Smooth muscle cell (in vitro differentiated cells): Measurements from ENCODE around the gene TMEM270. TPM values are rescaled to one million over a fixed set of nuclear protein-coding genes. Genes with fewer than 3 reads are reported as not detected.

Experiments
- DNase-seq: peaks from one replicate; lab custom pipeline; 2025; ENCODE audit not compliant: unreplicated experiment; lab: John Stamatoyannopoulos, UW
- H2AFZ ChIP-seq: fragments of 200-600 bp; sonication (generic); 2 replicates; pipeline ENCODE4 v1.6.0; 2016; ENCODE audit warnings: antibody characterized with exemption, low read depth, mild to moderate bottlenecking
- H3F3A ChIP-seq: fragments of 200-600 bp; sonication (generic); 2 replicates; pipeline ENCODE4 v1.6.0; 2017; ENCODE audit warnings: antibody characterized with exemption, low read depth
- H3K27ac ChIP-seq: fragments of 200-600 bp; sonication (generic); 2 replicates; pipeline ENCODE4 v1.5.1; 2016; ENCODE audit warnings: low read depth, mild to moderate bottlenecking
- H3K27me3 ChIP-seq: fragments of 200-600 bp; sonication (generic); 2 replicates; pipeline ENCODE4 v1.6.1; 2016; ENCODE audit warnings: low read depth, mild to moderate bottlenecking
- H3K36me3 ChIP-seq: fragments of 200-600 bp; sonication (generic); 2 replicates; pipeline ENCODE4 v1.5.1; 2016; ENCODE audit warnings: low read depth
- H3K4me1 ChIP-seq: fragments of 200-600 bp; sonication (generic); 2 replicates; pipeline ENCODE4 v1.5.1; 2016; ENCODE audit warnings: low read depth
- H3K4me2 ChIP-seq: fragments of 200-600 bp; sonication (generic); 2 replicates; pipeline ENCODE4 v1.6.0; 2016; ENCODE audit warnings: mild to moderate bottlenecking
- H3K4me3 ChIP-seq: fragments of 200-600 bp; sonication (generic); 2 replicates; pipeline ENCODE4 v1.5.1; 2016; ENCODE audit warnings: mild to moderate bottlenecking
- H3K79me2 ChIP-seq: fragments of 200-600 bp; sonication (generic); 2 replicates; pipeline ENCODE4 v1.6.0; 2016; ENCODE audit warnings: low read depth, mild to moderate bottlenecking
- H3K9ac ChIP-seq: fragments of 200-600 bp; sonication (generic); 2 replicates; pipeline ENCODE4 v1.6.0; 2016; ENCODE audit warnings: low read depth
- H3K9me3 ChIP-seq: fragments of 200-600 bp; sonication (generic); replicated peaks from 2 replicates; pipeline ENCODE4 v1.5.1; 2016; ENCODE audit warnings: low read depth
- H4K20me1 ChIP-seq: fragments of 200-600 bp; sonication (generic); 2 replicates; pipeline ENCODE4 v1.6.0; 2016; ENCODE audit warnings: low read depth
- WGBS: methylation state at CpG from one replicate; pipeline ENCODE4 v1.1.7; 2016; ENCODE audit warnings: low lambda C conversion rate; 5-methylcytosine and 5-hydroxymethylcytosine counted together
- polyA plus RNA-seq: library from polyadenylated mRNA; unstranded; fragments of >200 nt; fragmentation: Nextera tagmentation; extraction: Ambion mirVana; gene quantifications from 2 replicates; pipeline ENCODE4 v1.2.1, GENCODE V29; 2016
- total RNA-seq: library from RNA; depleted of rRNA; stranded (reverse); fragments of >200 nt; gene quantifications from 2 replicates; pipeline ENCODE4 v1.2.3, GENCODE V29; 2014
- TF ChIP-seq, protein P1 (sequence below): fragments of 200-600 bp; sonication (generic); IDR thresholded peaks from 2 replicates; pipeline ENCODE4 v1.5.1; 2017; ENCODE audit warnings: borderline replicate concordance, mild to moderate bottlenecking, antibody characterized with exemption; ENCODE audit not compliant: insufficient read depth, poor library complexity, severe bottlenecking

Gene TMEM270
- total and polyA plus RNA-seq, 2 experiments from 2014 or later: not detected

GRCh38 chr7:73872056-73872908, 11.3 kb downstream of the TMEM270 start:
- Histone ChIP-seq H3K9ac (no peak overlapping the region), H3K4me1 (no peaks in the 10 kb centered on the region), H3K9me3 (no peaks in the 10 kb centered on the region), H3K27me3 (peaks cover 15% of the 10 kb centered on the region), H3K79me2 (no peaks in the 10 kb centered on the region), H3K4me2 (no peak overlapping the region), H3F3A (no peaks in the 10 kb centered on the region), H4K20me1 (no peaks in the 10 kb centered on the region), H3K36me3 (no peaks in the 10 kb centered on the region), H3K27ac (no peak overlapping the region), H2AFZ (no peak overlapping the region), H3K4me3 (no peak overlapping the region)
- 79% methylated on average over 11 of the region's 13 CpGs for WGBS
- TF ChIP-seq, protein P1, sequence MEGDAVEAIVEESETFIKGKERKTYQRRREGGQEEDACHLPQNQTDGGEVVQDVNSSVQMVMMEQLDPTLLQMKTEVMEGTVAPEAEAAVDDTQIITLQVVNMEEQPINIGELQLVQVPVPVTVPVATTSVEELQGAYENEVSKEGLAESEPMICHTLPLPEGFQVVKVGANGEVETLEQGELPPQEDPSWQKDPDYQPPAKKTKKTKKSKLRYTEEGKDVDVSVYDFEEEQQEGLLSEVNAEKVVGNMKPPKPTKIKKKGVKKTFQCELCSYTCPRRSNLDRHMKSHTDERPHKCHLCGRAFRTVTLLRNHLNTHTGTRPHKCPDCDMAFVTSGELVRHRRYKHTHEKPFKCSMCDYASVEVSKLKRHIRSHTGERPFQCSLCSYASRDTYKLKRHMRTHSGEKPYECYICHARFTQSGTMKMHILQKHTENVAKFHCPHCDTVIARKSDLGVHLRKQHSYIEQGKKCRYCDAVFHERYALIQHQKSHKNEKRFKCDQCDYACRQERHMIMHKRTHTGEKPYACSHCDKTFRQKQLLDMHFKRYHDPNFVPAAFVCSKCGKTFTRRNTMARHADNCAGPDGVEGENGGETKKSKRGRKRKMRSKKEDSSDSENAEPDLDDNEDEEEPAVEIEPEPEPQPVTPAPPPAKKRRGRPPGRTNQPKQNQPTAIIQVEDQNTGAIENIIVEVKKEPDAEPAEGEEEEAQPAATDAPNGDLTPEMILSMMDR: no peak
- DNase-seq: no peak

GRCh38 chr7:73876361-73876760, 15.4 kb downstream of the TMEM270 start:
- Histone ChIP-seq H3K4me2 (no peak overlapping the region), H3K9ac (no peak overlapping the region), H3K4me3 (no peak overlapping the region), H3K4me1 (no peaks in the 10 kb centered on the region), H4K20me1 (no peaks in the 10 kb centered on the region), H3K27ac (no peak overlapping the region), H3K36me3 (no peaks in the 10 kb centered on the region), H3K27me3 (peaks cover 28% of the 10 kb centered on the region), H2AFZ (no peak overlapping the region), H3K9me3 (no peaks in the 10 kb centered on the region), H3K79me2 (no peaks in the 10 kb centered on the region), H3F3A (no peaks in the 10 kb centered on the region)
- no peak for DNase-seq
- 90% methylated on average over 8 of the region's 8 CpGs for WGBS
- TF ChIP-seq, protein P1: no peak

DNA sequence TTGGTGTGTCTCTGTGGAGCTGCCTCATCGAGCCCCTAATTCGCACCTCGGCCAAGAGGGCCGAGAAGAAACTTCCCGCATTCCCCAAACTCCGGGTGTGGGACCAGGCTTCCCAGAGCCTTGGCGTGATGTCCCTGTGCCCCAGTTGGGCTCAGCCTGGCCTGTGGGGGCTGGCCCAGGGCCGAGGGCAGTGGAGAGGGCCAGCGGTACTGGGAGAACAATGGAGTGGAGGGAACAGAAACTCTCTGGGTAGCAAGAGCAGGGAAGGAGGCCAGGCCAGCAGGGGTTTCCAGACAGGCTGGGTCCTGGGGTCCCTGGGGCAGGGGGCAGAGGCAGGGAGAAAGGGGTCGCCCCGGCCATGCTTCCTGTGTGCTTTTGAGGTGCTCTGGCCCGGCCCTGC, 16.0 kb downstream of the TMEM270 start:
- H3K79me2 ChIP-seq: no peaks in the 10 kb centered on the region
- TF ChIP-seq, protein P1: no peak
- no peak overlapping the region for H3K4me2 ChIP-seq
- H3K27ac ChIP-seq: no peak overlapping the region
- no peaks in the 10 kb centered on the region for H3K9me3 ChIP-seq
- no peaks in the 10 kb centered on the region for H3K4me1 ChIP-seq
- no peak overlapping the region for H2AFZ ChIP-seq
- 90% methylated on average over 12 of the region's 12 CpGs for WGBS
- H3K36me3 ChIP-seq: no peaks in the 10 kb centered on the region
- DNase-seq: no peak
- no peak overlapping the region for H3K4me3 ChIP-seq
- H3K9ac ChIP-seq: no peak overlapping the region
- no peaks in the 10 kb centered on the region for H4K20me1 ChIP-seq
- H3F3A ChIP-seq: no peaks in the 10 kb centered on the region
- peaks cover 34% of the 10 kb centered on the region for H3K27me3 ChIP-seq
